ENCODE results near the gene SSRP1. TPM values are rescaled to one million over a fixed set of nuclear protein-coding genes. Genes with fewer than 3 reads are reported as not detected.

SSRP1 gene
- total RNA-seq, 2 donors from 2014 or later: 143 to 210 TPM

DNA sequence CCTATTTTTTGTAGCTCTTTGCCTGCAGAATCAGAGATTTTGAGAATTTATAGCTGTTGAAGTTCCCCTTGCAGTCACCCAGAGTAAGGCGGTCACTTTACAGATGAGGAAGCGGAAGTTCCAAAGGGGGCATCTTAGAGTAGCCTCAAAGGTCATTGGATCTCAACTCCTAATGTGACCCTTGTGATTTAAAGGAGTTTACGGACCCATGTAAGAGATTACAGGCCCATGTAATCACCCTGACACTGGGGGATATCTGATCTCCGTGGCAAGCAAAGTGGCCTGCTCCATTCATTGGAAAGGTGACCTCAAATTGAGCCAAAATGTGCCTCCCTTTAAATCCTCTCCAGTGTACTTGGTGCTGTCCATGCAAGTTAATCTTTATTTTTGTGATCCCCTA is 18.2 kb upstream of the SSRP1 start:
- H3K27ac Mint-ChIP-seq: no peak overlapping the region
- H3K27me3 Mint-ChIP-seq: peaks cover 3 to 8% of the 10 kb centered on the region in 2 donors
- DNase-seq (ENCODE audit: low spot score) (no peak), ATAC-seq (no peak)
- no peaks in the 10 kb centered on the region for H3K9me3 Mint-ChIP-seq
- no peak overlapping the region for H3K4me3 Mint-ChIP-seq
- H3K36me3 Mint-ChIP-seq: peaks cover 4% of the 10 kb centered on the region
- peaks cover 6 to 8% of the 10 kb centered on the region in 2 donors for H3K4me1 Mint-ChIP-seq (ENCODE audit: low read depth in 2 of 2)

DNA sequence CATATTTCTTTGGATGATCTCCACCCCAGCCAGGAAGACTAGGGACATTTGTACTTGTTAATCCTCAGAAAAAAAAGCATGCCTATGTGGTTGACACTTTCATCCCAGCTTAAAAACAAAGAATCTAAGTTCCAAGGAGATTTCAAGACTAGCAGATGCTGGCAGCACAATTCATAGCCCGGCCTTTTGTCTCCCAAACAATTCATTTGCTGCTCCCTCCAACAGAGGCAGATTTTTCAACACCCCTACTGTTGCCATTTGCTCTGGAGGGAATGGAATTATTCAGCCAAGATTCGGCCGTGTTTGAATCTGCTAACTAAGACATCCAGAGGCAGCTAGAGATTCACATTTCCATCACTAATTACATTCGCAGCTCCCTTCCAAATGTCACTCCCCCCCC is 17.8 kb upstream of the SSRP1 start:
- ATAC-seq (no peak), DNase-seq (ENCODE audit: low spot score) (no peak)
- Mint-ChIP-seq H3K27me3 (peaks cover 3 to 8% of the 10 kb centered on the region in 2 donors), H3K36me3 (peaks cover 4% of the 10 kb centered on the region), H3K9me3 (no peaks in the 10 kb centered on the region), H3K4me3 (no peak overlapping the region), H3K4me1 (ENCODE audit: low read depth in 2 of 2) (peaks cover 6 to 8% of the 10 kb centered on the region in 2 donors), H3K27ac (no peak overlapping the region)

DNA sequence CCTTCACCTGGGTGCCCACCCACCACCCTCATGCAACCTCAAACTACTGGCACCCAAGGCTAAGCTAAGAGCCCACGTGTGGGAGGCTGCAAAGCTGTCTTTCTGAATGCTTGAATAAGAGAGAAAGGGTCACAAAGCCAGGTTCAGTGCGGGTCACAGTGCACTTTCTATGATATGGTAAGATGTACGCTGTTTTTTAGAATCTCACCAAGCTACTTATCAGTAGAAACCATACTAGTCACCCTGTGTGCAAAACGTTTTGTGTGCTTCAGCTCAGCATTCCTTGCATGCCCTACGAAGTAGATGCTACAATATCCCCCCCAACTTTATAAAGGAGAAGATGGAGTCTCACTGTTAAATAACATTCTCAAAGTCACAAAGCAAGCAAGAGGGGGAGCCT is 17.3 kb upstream of the SSRP1 start:
- Mint-ChIP-seq H3K9me3 (no peaks in the 10 kb centered on the region), H3K36me3 (peaks cover 4% of the 10 kb centered on the region)

DNA sequence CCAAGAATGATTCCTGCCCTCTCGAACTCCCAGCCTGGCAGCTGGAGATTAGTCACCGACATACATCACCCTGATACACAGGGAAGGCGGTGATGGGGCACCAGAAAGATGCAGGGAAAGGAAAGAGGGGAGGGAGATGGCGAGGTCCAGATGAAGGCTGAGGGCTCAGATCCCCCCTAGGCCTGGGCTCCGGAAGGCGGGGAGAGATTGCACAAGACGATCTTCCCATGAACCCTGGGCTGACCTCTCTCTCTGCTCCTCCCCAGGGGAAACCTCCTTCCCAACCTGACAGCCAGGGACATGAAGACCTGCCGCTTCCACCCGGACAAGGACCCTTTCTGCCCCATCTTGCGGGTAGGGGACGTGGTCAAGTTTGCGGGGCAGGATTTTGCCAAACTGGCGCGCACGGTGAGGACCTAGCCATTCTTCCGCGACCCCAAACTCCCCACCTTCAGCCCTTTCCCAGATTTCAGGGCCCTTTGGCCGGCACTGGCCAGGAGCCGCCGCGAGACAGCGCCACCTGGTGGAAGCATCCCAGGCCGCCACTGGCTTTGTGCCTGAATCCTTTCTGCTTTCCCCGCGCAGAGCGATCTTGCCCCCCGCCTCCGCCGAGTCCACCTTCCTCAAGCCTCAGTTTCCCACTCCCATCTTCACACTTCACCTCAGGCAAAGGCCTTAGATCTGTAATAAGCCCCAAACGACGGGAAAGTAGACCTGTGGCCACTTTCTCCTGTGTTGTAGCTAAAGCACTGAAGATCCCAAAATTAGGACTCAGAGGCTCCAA is 14.0 kb upstream of the SSRP1 start:
- Mint-ChIP-seq H3K36me3 (peaks cover 4% of the 10 kb centered on the region), H3K27ac (no peak overlapping the region), H3K4me3 (no peak overlapping the region), H3K9me3 (no peaks in the 10 kb centered on the region), H3K27me3 (peaks cover 3 to 6% of the 10 kb centered on the region in 2 donors), H3K4me1 (ENCODE audit: low read depth in 2 of 2) (peaks cover 5 to 10% of the 10 kb centered on the region in 2 donors)
- peak; percentile 60 to 70 for ATAC-seq
- peak; percentile 79 for DNase-seq (ENCODE audit: low spot score)

More for the DNA sequence above, 17.3 kb upstream of the SSRP1 start:
- peaks cover 6 to 8% of the 10 kb centered on the region in 2 donors for H3K4me1 Mint-ChIP-seq (ENCODE audit: low read depth in 2 of 2)
- DNase-seq (ENCODE audit: low spot score) (no peak), ATAC-seq (no peak)
- H3K27ac Mint-ChIP-seq: no peak overlapping the region
- H3K4me3 Mint-ChIP-seq: no peak overlapping the region
- peaks cover 3 to 8% of the 10 kb centered on the region in 2 donors for H3K27me3 Mint-ChIP-seq

DNA sequence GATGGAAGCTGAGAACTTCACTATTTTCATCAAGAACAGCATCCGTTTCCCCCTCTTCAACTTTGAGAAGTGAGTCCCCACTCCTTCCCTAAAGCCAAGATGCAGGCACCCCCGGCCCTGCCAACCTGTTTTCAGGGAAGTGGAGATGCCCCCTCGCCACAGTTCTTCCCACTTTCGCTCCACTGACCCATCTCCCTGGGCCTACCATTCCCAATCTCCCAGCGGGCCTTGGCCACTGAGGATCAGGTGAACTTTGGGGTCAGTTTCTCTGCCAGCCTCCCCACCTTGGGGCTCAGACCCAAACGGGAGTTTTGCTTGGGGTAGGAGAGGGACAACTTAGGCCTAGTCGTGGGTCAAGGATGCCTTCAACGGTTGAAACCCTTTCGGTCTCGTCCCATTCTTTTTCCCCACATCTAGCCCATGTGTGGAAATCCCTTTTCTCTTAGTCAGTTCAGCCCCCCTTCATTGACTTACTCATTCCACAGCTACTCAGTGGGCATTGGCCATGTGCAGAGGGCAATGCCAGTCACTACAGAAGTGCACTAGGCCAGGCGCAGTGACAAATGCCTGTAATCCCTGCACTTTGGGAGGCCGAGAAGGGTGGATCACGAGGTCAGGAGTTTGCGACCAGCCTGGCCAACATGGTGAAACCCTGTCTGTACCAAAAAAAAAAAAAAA is 13.1 kb upstream of the SSRP1 start:
- DNase-seq (ENCODE audit: low spot score): no peak
- Mint-ChIP-seq H3K4me3 (no peak overlapping the region), H3K36me3 (peaks cover 4% of the 10 kb centered on the region), H3K9me3 (no peaks in the 10 kb centered on the region), H3K4me1 (ENCODE audit: low read depth in 2 of 2) (peaks cover 0 to 7% of the 10 kb centered on the region in 2 donors), H3K27ac (no peak overlapping the region), H3K27me3 (peaks cover 0 to 3% of the 10 kb centered on the region in 2 donors)
- ATAC-seq: no peak

DNA sequence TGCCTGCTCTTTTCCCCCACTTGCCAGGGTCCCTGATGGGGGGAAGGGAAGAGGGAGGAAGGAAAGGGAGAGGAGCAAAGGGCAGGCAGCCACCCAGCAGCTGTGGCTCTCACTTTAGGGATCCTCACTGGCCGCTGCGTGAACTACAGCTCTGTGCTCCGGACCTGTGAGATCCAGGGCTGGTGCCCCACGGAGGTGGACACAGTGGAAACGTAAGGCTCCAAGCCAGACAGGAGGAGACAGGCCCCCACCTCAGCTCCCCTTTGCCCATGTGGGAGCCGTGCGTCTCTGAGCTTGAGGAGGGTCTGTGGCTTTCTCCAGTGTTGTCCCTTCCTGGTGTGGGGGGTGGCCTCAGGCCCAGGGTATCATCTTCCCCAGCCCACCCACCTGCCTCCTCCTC is 12.4 kb upstream of the SSRP1 start:
- no peak overlapping the region for H3K4me3 Mint-ChIP-seq
- DNase-seq (ENCODE audit: low spot score) (no peak), ATAC-seq (no peak)
- H3K27ac Mint-ChIP-seq: no peak overlapping the region
- peaks cover 0 to 7% of the 10 kb centered on the region in 2 donors for H3K4me1 Mint-ChIP-seq (ENCODE audit: low read depth in 2 of 2)
- H3K36me3 Mint-ChIP-seq: peaks cover 4% of the 10 kb centered on the region
- peaks cover 0 to under 1% of the 10 kb centered on the region in 2 donors for H3K27me3 Mint-ChIP-seq
- no peaks in the 10 kb centered on the region for H3K9me3 Mint-ChIP-seq

DNA sequence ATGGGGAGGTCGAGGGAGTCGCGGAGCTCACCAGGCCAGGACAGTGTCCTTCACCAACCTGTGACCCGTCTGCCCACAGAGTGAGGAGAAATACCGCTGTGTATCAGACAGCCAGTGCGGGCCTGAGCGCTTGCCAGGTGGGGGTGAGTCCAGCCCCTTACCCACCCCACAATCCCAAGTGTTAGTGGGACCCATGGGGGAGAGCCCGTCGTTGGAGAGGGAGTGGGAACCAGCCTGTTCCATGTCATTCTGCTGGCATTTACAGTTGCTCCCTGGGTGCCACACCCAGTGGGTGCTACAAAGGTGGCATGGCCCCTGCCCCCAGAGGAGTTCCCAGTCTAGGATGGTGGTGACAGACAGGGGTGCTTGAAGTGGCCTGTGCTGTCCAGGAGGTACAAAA is 11.6 kb upstream of the SSRP1 start:
- DNase-seq (ENCODE audit: low spot score) (no peak), ATAC-seq (peak in 1 of 2 donors; percentile 7)
- no peak overlapping the region for H3K27ac Mint-ChIP-seq
- no peaks in the 10 kb centered on the region for H3K9me3 Mint-ChIP-seq
- H3K36me3 Mint-ChIP-seq: peaks cover 4% of the 10 kb centered on the region
- H3K4me1 Mint-ChIP-seq (ENCODE audit: low read depth in 2 of 2): peaks cover 0 to 7% of the 10 kb centered on the region in 2 donors
- no peaks in the 10 kb centered on the region for H3K27me3 Mint-ChIP-seq
- H3K4me3 Mint-ChIP-seq: no peak overlapping the region

DNA sequence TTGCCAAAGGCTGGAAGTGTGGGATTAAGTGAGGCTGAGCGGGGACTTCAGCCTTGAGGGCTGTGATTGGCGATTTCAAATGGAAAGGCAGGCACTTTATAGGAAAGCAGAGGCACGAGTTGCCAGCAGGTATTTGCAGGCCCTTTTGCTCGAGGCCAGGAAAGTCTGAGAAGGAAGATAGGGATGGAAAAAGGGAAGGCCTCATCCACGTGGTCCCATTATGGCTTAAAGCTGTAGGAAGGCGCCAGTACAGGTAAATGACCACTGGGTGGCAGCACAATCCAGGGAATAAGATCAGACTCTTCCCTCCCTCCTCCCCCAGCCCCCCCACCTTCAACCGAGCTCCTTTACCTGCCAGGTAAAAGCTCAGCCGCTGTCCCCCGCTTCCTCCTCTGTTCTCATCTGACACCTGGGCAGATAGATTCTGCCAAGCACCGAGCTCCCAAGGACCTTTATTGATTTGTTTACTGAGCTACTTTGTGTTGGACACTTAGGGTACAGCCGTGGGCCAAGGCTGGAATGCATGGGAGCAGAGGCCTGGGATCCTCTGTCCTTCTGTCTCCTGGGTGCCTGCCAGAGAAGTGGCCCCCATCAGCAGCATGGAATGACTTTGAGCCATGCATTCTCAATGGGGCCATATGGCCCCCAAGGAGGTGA is 10.0 kb upstream of the SSRP1 start:
- H3K4me1 Mint-ChIP-seq (ENCODE audit: low read depth in 2 of 2): peaks cover 11 to 19% of the 10 kb centered on the region in 2 donors
- DNase-seq (ENCODE audit: low spot score) (no peak), ATAC-seq (peak; percentile 68 to 79)
- H3K36me3 Mint-ChIP-seq: no peaks in the 10 kb centered on the region
- H3K4me3 Mint-ChIP-seq: no peak overlapping the region
- no peak overlapping the region for H3K27ac Mint-ChIP-seq
- no peaks in the 10 kb centered on the region for H3K9me3 Mint-ChIP-seq
- peaks cover 0 to under 1% of the 10 kb centered on the region in 2 donors for H3K27me3 Mint-ChIP-seq

DNA sequence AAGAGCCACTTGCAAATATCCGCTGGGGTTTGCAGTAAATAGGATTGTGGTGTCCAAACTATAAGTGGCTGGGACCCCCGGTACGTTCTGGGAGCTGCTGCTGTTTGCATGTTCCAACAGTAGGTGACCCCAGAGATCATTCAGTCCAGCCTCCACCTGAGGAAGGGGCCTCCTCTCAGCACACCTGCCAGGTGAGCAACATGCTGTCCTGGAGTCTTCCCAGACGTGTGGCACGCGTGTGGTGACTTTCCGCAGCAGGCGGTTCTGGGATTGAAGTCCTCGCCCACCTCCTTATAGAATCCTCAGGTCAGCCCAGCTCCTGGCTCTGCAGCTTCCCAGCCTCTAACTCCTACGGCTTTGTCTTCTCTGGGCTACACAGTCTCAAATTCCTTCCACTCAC is 9.1 kb upstream of the SSRP1 start:
- no peak for DNase-seq (ENCODE audit: low spot score)
- no peaks in the 10 kb centered on the region for H3K36me3 Mint-ChIP-seq
- peaks cover 3 to 5% of the 10 kb centered on the region in 2 donors for H3K27me3 Mint-ChIP-seq
- H3K27ac Mint-ChIP-seq: no peak overlapping the region
- no peaks in the 10 kb centered on the region for H3K9me3 Mint-ChIP-seq
- H3K4me3 Mint-ChIP-seq: no peak overlapping the region
- H3K4me1 Mint-ChIP-seq (ENCODE audit: low read depth in 2 of 2): peaks cover 15 to 22% of the 10 kb centered on the region in 2 donors
- ATAC-seq: no peak

DNA sequence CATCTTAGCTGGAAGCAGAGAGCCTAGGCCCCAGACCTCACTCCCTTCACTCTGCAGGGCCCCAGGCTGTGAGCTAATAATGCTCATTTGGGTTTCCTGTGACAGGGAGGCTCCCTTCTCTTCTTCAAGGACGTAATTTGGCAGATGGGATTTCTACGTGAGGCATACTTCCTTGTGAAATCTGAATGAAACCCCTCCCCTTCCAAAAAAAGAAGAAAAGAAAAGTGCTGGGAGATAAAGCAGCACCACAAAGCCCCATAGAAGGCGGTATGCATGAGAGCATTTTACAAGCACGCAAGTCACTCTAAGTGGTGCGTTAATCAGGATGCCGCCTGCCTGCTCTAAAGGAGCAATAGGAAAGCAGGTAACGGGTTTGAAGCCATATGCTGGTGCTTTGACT is 8.1 kb upstream of the SSRP1 start:
- Mint-ChIP-seq H3K9me3 (no peaks in the 10 kb centered on the region), H3K4me1 (ENCODE audit: low read depth in 2 of 2) (peaks cover 15 to 22% of the 10 kb centered on the region in 2 donors), H3K27me3 (peaks cover 3 to 5% of the 10 kb centered on the region in 2 donors), H3K4me3 (no peak overlapping the region), H3K27ac (no peak overlapping the region), H3K36me3 (no peaks in the 10 kb centered on the region)
- DNase-seq (ENCODE audit: low spot score): no peak
- ATAC-seq: no peak

DNA sequence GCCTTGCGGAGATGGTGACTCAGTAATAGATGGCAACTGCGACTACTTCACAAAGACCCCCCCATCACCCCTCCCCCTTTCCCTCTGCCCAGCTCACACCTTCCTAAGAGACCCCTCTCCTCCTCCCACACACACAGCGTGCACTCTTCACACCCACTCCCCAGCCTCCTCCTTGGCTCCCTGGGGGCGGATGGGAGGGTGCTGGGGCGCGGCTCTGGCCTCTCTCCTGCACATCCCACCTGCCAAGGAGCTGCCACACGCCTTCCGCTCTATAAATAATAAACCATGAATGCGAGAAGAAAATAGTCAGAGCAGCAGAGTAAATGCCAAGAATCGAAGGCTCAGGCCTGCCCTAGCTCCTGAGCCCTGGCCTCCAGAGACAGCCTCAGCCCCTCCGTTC is 7.0 kb upstream of the SSRP1 start:
- DNase-seq (ENCODE audit: low spot score) (no peak), ATAC-seq (no peak)

DNA sequence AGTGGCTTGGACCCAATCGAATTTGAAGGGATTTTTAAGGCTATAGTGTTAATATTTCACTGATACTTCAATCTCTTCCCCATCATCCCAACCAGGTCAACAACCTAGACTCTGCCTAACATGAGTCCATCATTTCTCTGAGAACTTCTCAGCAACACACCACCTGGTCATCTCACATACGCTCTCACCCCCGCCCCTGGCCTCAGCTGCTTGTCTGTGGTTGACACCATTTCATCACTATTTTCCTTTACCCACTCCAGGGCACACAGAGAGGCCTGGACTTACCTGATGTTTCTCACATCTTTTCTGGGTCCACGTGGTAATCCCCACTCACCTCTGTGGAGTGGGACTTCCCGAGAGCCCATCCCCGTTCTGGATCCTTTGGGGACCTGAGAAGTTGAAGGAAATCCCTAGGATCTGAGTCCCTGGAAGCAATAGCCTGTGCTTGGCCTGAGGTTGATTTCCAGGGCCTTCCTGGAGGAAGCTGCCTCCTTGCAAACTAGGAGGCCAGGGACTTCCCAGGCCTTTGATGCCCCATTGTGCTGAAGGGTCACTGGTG is 5.6 kb upstream of the SSRP1 start:
- Mint-ChIP-seq H3K4me3 (no peak overlapping the region), H3K36me3 (no peaks in the 10 kb centered on the region), H3K27ac (no peak overlapping the region), H3K4me1 (ENCODE audit: low read depth in 2 of 2) (peaks cover 18 to 22% of the 10 kb centered on the region in 2 donors), H3K9me3 (no peaks in the 10 kb centered on the region), H3K27me3 (peaks cover 3 to 5% of the 10 kb centered on the region in 2 donors)
- DNase-seq (ENCODE audit: low spot score): no peak
- peak; percentile 45 to 63 for ATAC-seq

More for the DNA sequence above, 7.0 kb upstream of the SSRP1 start:
- Mint-ChIP-seq H3K36me3 (no peaks in the 10 kb centered on the region), H3K27ac (no peak overlapping the region), H3K27me3 (peaks cover 3 to 5% of the 10 kb centered on the region in 2 donors), H3K4me1 (ENCODE audit: low read depth in 2 of 2) (peaks cover 15 to 22% of the 10 kb centered on the region in 2 donors), H3K4me3 (no peak overlapping the region), H3K9me3 (no peaks in the 10 kb centered on the region)

DNA sequence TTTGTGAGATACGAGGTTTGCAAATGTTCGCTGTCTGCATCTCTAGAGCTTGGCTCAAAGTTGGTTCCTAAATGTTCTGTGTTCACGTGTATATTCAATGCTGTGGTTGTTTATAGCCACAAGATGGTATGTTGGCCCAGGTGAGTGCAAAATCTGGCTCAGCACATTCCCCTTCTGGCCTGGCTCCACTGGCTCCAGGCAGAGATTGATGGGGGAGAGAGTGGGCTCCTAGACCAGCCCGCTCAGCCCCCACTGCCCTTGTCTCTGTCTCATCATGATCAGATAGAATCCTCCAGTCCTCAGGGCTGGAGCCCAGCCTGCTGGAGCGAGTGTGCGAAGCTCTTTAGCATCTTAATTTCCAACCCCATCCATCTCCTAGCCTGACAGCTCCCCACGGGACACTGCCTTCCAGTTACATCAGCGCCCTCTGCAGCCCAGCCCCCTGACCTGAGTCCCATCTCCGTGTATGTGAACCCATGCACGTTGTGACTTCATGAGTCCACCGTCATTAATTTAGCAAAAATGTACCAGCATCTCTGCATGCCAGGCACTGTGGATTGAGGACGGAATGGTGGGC is 4.4 kb upstream of the SSRP1 start:
- Mint-ChIP-seq H3K36me3 (no peaks in the 10 kb centered on the region), H3K4me1 (ENCODE audit: low read depth in 2 of 2) (peaks cover 20 to 26% of the 10 kb centered on the region in 2 donors), H3K27me3 (peaks cover 3 to 5% of the 10 kb centered on the region in 2 donors), H3K27ac (no peak overlapping the region), H3K9me3 (no peaks in the 10 kb centered on the region), H3K4me3 (no peak overlapping the region)
- ATAC-seq (no peak), DNase-seq (ENCODE audit: low spot score) (no peak)

Measured in natural killer cell treated with Interleukin-12 subunit alpha and Interleukin-12 subunit beta and Interleukin-15 and Interleukin-18, amount 100 ng/mL, for 72 hours (primary cell).